Measurements from ENCODE around the gene RTF2. TPM values are rescaled to one million over a fixed set of nuclear protein-coding genes. Genes with fewer than 3 reads are reported as not detected.

The RTF2 gene
- polyA plus RNA-seq, 1 donor from 2014 or later, result 130 TPM

DNA sequence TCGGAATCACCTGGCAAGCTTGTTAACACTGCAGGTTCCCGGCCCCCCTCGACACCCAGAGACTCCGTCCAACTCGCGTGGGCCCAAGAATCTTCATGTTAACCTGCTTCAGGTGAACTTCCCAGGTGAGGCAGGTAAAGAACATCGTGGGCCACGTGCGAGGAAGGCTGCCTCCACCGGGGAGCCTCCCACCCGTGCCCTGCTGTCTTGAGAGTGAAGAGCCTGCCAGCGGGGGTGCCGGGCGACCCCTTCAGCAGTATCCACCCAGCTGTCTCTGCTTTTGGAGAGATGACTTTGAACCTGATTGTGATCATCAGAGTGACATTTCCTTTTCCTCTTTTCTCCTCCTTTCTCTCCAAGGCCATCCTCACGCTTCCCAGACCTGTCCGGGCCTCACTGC, 22.9 kb upstream of the RTF2 start:
- peaks cover 0 to 5% (median under 1%) of the 10 kb centered on the region in 3 donors for H3K4me1 Mint-ChIP-seq
- H3K27ac Mint-ChIP-seq, result peak overlapping the region in 1 of 3 donors; percentile 73
- no peaks in the 10 kb centered on the region for H3K9me3 Mint-ChIP-seq
- no peak overlapping the region for H3K4me3 Mint-ChIP-seq
- no peaks in the 10 kb centered on the region for H3K27me3 Mint-ChIP-seq
- H3K36me3 Mint-ChIP-seq, result no peaks in the 10 kb centered on the region

DNA sequence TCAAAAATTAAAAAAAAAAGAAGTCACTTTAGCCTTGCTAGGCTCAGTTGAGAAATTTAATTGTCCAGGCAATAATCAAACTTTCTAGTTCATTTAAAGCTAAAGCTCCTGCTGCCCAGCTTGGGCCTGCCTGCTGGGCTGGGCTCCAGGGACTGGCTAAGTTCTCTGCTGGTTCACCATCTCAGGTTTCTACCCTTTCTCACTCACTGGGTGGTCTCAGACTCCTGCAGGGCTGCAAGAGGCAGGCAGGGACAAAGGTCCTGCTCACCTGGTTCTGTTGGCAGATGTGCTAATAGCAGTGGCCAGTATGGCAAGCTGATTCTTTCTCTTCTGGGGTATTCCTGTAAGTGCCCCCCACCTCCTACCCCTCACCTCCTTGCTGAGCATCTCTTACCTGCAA, 21.2 kb upstream of the RTF2 start:
- no peak overlapping the region for H3K4me3 Mint-ChIP-seq
- no peaks in the 10 kb centered on the region for H3K9me3 Mint-ChIP-seq
- H3K27me3 Mint-ChIP-seq, result no peaks in the 10 kb centered on the region
- H3K4me1 Mint-ChIP-seq, result no peaks in the 10 kb centered on the region
- H3K27ac Mint-ChIP-seq, result no peak overlapping the region
- H3K36me3 Mint-ChIP-seq, result no peaks in the 10 kb centered on the region

DNA sequence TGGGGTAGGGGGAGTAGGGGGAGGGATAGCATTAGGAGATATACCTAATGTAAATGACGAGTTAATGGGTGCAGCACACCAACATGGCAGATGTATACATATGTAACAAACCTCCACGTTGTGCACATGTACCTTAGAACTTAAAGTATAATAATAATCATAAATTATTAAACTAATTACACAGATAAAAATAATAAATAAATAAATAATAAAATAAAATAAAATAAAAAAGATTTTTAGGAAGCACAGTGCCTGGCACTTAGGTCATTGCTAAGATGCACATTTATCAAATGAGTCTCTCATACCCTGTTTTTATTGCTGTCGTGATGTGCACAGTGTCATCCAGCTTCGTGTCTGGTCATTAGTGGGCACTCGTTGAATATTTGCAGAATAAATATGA, 19.0 kb upstream of the RTF2 start:
- Mint-ChIP-seq H3K4me1 (peaks cover 4 to 8% (median 7%) of the 10 kb centered on the region in 3 donors), H3K27me3 (no peaks in the 10 kb centered on the region)

DNA sequence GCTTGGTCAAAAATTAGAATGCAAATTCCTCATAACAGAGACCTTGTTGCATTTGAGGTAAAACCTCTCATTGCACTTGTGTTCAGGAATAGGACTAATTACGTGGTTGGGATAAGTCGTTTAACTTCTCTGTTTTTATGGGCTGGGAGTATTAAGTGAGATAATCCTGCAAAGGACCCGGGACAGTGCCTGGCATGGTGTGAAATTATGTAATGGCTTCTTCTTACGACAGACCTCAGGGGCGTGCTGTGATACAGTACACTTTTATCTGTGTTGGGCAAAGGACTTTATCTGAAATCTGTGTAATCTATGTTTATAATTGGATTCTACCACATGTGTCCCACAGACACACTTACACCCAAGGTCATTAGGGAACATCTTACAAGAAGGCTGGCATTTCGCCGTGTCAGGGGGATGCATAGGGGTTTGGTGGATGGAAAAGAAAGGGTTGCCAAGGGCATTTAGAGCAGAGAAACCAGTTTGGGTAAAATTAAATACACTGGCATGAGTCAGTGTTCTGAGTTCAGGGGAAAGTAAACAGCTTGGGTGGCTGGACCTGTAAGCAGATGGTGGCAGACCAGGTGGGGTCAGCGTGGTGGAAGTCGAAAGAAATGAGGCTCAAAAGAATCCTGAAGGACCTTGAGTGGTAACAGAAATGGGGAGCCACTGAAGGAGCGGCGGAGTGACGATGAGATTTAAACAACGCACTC, 17.2 kb upstream of the RTF2 start:
- Mint-ChIP-seq H3K27ac (peak overlapping the region in 1 of 3 donors; percentile 14), H3K27me3 (no peaks in the 10 kb centered on the region), H3K4me1 (peaks cover 4 to 13% (median 7%) of the 10 kb centered on the region in 3 donors), H3K36me3 (no peaks in the 10 kb centered on the region), H3K9me3 (no peaks in the 10 kb centered on the region), H3K4me3 (peak overlapping the region in 1 of 4 donors; percentile 80)

More for the DNA sequence above, 19.0 kb upstream of the RTF2 start:
- Mint-ChIP-seq H3K4me3 (no peak overlapping the region), H3K36me3 (no peaks in the 10 kb centered on the region), H3K9me3 (no peaks in the 10 kb centered on the region), H3K27ac (no peak overlapping the region)

DNA sequence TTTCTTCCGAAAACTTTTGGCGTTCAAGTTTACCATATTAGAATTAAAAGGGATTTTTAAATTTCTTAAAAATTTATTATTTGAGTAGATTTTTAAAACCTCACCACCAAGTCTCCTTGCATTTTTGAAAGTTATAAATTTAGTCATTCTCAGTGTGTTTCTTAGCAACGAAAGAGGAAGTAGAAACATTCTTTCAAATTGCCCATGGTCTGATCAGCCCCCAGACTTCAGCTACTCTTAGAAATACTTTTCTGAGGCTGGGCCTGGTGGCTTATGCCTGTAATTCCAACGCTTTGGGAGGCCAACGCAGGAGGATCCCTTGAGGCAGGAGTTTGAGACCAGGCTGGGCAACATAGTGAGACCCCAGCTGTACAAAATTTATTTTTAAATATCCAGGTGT, 15.1 kb upstream of the RTF2 start:
- no peaks in the 10 kb centered on the region for H3K9me3 Mint-ChIP-seq
- H3K27ac Mint-ChIP-seq, result peak overlapping the region in 1 of 3 donors; percentile 67
- H3K27me3 Mint-ChIP-seq, result no peaks in the 10 kb centered on the region
- no peak overlapping the region for H3K4me3 Mint-ChIP-seq
- no peaks in the 10 kb centered on the region for H3K36me3 Mint-ChIP-seq
- H3K4me1 Mint-ChIP-seq, result peaks cover 4 to 17% (median 7%) of the 10 kb centered on the region in 3 donors

DNA sequence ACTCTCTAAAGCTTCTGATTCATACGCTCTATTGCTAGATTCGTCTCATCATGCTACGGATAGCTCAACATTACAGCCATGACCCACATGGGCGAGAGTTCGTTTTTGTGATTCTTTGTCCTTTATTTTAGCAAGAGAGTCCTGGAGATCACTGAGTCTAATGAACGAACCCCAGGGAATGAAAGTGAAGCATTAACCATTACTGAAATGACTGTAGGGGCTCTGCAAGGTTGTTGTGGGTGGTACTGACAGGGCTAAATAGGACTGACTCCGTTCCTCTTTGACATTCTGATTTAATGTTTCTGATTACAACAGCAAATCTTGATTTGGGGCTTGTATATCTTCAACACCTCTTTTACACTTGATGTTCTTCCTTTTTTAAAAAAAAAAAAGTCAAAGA, 13.7 kb upstream of the RTF2 start:
- Mint-ChIP-seq H3K27ac (no peak overlapping the region), H3K4me3 (no peak overlapping the region), H3K9me3 (no peaks in the 10 kb centered on the region), H3K36me3 (no peaks in the 10 kb centered on the region), H3K4me1 (peaks cover 4 to 17% (median 7%) of the 10 kb centered on the region in 3 donors), H3K27me3 (no peaks in the 10 kb centered on the region)

DNA sequence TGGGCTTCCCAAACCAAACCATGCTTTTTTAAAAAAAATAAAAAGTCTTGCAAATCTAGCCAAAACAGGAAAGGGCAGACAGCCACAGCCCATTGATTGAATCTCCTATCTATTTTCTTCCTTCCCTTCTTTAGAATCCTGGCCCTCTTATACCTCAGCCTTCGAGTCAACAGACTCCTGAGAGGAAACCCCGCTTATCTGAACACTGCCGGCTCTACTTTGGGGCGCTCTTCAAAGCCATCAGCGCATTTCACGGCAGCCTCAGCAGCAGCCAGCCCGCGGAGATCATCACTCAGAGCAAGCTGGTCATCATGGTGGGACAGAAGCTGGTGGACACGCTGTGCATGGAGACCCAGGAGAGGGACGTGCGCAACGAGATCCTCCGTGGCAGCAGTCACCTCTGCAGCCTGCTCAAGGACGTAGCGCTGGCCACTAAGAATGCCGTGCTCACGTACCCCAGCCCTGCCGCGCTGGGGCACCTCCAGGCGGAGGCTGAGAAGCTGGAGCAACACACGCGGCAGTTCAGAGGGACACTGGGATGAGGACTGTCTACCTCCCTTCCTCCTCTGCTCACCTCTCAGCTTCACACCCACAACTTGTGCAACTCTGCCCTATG, 10.1 kb upstream of the RTF2 start:
- H3K27ac Mint-ChIP-seq, result peak overlapping the region in 1 of 3 donors; percentile 74
- no peaks in the 10 kb centered on the region for H3K27me3 Mint-ChIP-seq
- H3K36me3 Mint-ChIP-seq, result no peaks in the 10 kb centered on the region
- no peaks in the 10 kb centered on the region for H3K9me3 Mint-ChIP-seq
- peaks cover 4 to 13% (median 6%) of the 10 kb centered on the region in 3 donors for H3K4me1 Mint-ChIP-seq
- no peak overlapping the region for H3K4me3 Mint-ChIP-seq

DNA sequence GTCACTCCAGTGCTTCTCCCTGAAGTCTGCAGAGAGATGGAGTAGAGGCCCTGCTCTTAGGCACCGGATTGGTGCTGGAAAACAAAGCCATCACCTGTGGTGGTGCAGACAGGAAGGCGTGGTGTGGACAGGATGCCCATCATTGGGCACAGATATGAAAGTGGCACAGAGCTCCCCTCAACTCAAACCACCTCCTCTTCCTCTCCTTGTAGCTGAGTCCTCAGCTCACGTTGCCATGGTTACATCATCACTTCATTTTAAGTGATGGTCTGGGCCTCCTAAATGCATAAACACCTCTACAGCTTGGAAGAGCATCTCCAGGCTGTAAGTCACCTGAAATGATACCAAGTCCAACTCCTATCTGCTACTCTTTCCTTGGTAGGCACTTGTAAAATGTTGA, 8.0 kb upstream of the RTF2 start:
- Mint-ChIP-seq H3K9me3 (no peaks in the 10 kb centered on the region), H3K27me3 (no peaks in the 10 kb centered on the region), H3K4me3 (no peak overlapping the region), H3K36me3 (no peaks in the 10 kb centered on the region), H3K27ac (peak overlapping the region in 2 of 3 donors; percentile 56 to 74), H3K4me1 (peaks cover under 1 to 7% (median 4%) of the 10 kb centered on the region in 3 donors)

DNA sequence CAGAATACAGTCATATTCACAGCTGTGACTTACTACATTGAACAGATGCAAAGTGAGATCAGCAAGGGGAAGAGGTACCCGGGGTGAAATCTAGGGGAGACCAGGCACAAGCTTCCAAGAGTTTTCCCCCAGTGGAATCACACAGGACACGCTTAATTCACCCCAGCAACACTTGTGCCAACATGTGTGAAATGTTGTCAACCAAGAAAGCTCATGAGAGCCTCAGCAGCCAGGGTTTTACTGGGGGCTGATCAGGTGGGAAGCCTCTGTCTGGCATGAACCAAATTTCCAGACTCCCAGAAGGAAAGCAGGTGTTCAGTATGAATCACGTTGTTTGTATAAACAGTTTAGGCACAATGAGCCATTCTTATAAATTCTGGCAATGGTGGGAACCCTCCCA, 6.9 kb upstream of the RTF2 start:
- Mint-ChIP-seq H3K4me3 (peak overlapping the region in 1 of 4 donors; percentile 47), H3K4me1 (peaks cover 9 to 16% (median 14%) of the 10 kb centered on the region in 3 donors), H3K27me3 (no peaks in the 10 kb centered on the region), H3K9me3 (no peaks in the 10 kb centered on the region), H3K36me3 (no peaks in the 10 kb centered on the region), H3K27ac (no peak overlapping the region)

DNA sequence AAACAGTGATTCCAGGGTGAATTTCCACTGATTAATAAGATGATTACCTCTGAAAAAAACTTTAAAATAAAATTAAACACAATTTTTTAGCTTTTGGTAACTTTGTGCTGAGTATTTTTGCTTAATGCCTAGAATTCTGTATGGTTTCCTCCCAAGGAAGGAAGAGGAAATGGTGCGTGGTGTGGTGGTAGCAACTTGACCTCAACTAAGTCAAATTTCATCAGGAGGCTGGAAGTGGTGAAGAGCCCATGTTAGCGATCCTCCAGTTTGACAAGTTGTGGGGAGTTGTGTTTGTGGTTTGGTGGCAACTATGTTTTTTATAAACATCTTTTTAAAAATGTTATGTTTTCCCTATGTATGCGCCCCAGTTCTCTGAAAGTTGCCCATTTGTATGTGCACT, 5.0 kb upstream of the RTF2 start:
- Mint-ChIP-seq H3K27me3 (no peaks in the 10 kb centered on the region), H3K4me3 (no peak overlapping the region), H3K27ac (no peak overlapping the region), H3K4me1 (peaks cover 15 to 21% (median 16%) of the 10 kb centered on the region in 3 donors), H3K9me3 (no peaks in the 10 kb centered on the region), H3K36me3 (no peaks in the 10 kb centered on the region)

DNA sequence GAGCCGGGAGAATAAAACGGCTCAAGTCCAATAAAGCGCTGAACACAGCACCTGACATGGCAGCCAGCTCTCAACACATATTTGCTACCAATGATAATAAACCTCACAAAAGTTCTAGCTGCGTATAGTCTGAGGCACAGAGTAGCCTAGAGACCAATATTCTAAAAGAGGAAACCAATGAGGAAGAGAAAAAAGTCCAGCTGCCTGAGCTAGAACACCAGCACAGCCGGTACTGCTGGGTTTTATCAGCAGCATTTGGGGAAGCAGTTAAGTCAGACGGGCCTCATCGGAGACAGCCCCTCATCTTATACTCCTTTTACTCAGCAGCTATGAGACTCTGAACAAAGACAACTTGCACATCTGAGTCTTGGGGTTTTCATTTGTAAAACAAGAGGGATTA, 2.4 kb upstream of the RTF2 start:
- peak overlapping the region; percentile 40 to 90 (median 84) for H3K27ac Mint-ChIP-seq
- H3K9me3 Mint-ChIP-seq, result no peaks in the 10 kb centered on the region
- H3K4me3 Mint-ChIP-seq, result peak overlapping the region in 3 of 4 donors; percentile 58 to 79 (median 77)
- peaks cover 33% of the 10 kb centered on the region in 3 donors for H3K4me1 Mint-ChIP-seq
- H3K27me3 Mint-ChIP-seq, result no peaks in the 10 kb centered on the region
- no peaks in the 10 kb centered on the region for H3K36me3 Mint-ChIP-seq

DNA sequence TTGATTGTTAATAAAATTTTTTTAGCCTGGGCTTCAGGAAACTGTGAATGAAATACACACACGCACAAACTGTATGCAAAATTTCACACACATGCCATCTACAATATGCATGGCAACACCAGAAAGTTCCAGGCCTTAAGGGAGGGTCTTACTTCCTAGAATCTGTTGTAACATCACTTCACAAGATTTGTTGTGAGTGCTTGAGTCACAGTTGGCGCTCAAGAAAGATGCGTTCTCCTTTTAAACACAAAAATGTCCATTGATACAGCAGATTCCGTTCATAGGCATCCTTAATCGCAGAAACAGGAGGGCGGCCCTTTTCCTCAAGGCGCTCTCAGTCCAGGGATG, 485 bp upstream of the RTF2 start:
- Mint-ChIP-seq H3K4me3 (peak overlapping the region; percentile 99 to 100 (median 100)), H3K9me3 (no peaks in the 10 kb centered on the region), H3K27ac (peak overlapping the region; percentile 98 to 99 (median 99)), H3K36me3 (no peaks in the 10 kb centered on the region), H3K4me1 (peaks cover 33 to 35% (median 33%) of the 10 kb centered on the region in 3 donors), H3K27me3 (no peaks in the 10 kb centered on the region)

DNA sequence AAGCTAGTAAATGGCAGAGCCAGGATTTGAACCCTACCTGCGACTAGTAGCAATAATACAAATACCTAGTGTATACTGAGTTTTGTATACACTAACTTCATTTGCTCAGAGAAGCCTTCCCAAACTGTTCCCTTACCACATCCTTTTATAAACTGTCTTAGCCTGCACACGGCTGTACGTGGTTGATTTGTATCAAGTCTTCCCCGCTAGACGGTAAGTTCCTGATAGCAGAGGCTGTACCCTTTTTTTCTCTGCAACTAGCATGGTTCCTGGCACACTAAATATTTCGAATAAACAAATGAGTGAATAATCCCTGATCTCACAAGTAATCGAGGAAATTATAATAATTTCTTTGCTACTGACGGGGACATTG, 636 bp downstream of the RTF2 start:
- peaks cover 28 to 35% (median 33%) of the 10 kb centered on the region in 3 donors for H3K4me1 Mint-ChIP-seq
- H3K36me3 Mint-ChIP-seq, result no peaks in the 10 kb centered on the region
- peak overlapping the region in 2 of 3 donors; percentile 98 to 99 for H3K27ac Mint-ChIP-seq
- H3K27me3 Mint-ChIP-seq, result no peaks in the 10 kb centered on the region
- H3K9me3 Mint-ChIP-seq, result no peaks in the 10 kb centered on the region
- H3K4me3 Mint-ChIP-seq, result peak overlapping the region; percentile 99 to 100 (median 100)

DNA sequence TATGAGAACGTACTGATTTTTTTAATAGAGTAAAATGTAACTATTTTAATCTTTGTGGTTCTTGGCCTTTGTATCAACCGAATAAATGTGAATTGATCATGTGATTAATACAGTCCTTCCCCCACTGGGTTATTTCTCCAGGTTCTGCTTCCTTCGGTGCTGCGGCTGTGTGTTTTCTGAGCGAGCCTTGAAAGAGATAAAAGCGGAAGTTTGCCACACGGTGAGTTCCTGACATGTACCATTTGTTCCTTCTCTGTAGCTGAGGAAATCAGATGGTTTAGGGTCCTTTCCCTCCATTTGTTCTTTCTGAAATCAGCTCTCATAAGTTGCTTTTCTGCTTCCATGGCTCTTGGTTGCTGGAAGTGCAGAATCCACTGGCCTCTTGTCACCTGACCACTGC, 15.5 kb downstream of the RTF2 start:
- peaks cover 13 to 18% (median 13%) of the 10 kb centered on the region in 3 donors for H3K4me1 Mint-ChIP-seq
- no peaks in the 10 kb centered on the region for H3K9me3 Mint-ChIP-seq
- peak overlapping the region in 1 of 4 donors; percentile 30 for H3K4me3 Mint-ChIP-seq
- H3K27me3 Mint-ChIP-seq, result no peaks in the 10 kb centered on the region
- H3K36me3 Mint-ChIP-seq, result peaks cover 6% of the 10 kb centered on the region
- H3K27ac Mint-ChIP-seq, result peak overlapping the region; percentile 65 to 87 (median 67)

DNA sequence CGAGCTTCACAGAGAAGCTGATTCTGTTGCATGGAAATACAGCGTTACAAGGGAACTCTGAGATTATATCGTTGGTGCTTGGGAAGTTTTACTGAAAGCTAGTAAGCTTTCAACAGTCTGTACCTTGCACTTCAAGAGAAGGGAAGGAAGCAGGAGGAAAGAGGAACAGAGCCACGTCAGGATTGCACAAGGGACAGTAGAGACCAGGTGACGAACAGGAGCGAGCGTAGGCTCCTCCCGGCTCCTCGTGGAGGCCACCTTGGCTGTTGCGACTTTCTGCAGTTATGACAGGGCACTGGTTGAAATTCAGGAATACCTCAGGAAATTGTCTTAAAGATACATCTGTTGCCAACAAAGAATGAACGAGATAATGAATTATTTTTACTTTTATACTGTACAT, 18.8 kb downstream of the RTF2 start:
- Mint-ChIP-seq H3K36me3 (peaks cover 8% of the 10 kb centered on the region), H3K9me3 (no peaks in the 10 kb centered on the region), H3K4me3 (no peak overlapping the region), H3K4me1 (peaks cover 13 to 18% (median 13%) of the 10 kb centered on the region in 3 donors), H3K27ac (no peak overlapping the region), H3K27me3 (no peaks in the 10 kb centered on the region)

DNA sequence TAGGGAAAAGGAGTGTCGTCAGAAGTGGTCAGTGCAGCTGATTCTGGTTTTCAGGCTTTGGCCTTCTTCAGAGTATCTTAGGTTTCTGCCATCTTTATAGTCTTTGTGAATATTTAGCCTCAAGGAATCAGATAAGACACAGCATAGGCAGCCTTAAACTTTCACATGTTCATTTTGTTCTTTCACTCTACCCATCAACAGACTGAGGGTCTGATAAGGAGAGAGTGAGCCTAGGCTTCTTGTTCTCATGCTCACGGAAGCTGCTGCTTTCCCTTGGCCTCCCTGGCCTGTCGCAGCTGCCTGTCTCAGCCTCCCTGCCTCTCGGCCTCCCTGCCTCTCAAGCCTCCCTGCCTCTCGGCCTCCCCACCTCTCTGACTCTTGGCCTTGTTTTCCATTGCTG, 20.1 kb downstream of the RTF2 start:
- H3K4me3 Mint-ChIP-seq, result no peak overlapping the region
- H3K27ac Mint-ChIP-seq, result no peak overlapping the region
- H3K9me3 Mint-ChIP-seq, result no peaks in the 10 kb centered on the region
- peaks cover 3% of the 10 kb centered on the region for H3K36me3 Mint-ChIP-seq
- H3K4me1 Mint-ChIP-seq, result peaks cover 10 to 12% (median 11%) of the 10 kb centered on the region in 3 donors
- H3K27me3 Mint-ChIP-seq, result no peaks in the 10 kb centered on the region
